HepG2 (cell line): Measurements from ENCODE around the gene SCUBE1. TPM values are rescaled to one million over a fixed set of nuclear protein-coding genes. Genes with fewer than 3 reads are reported as not detected.

Experiments
- ELK4 ChIP-seq: sonication (generic); formaldehyde crosslinking; IDR thresholded peaks from 2 replicates; pipeline ENCODE4 v1.9.0; 2021; ENCODE audit warnings: missing genetic modification reagents, borderline replicate concordance
- HNRNPK ChIP-seq: fragments of 200-400 bp; formaldehyde crosslinking; IDR thresholded peaks from 2 replicates; pipeline ENCODE4 v1.6.1; 2018; ENCODE audit warnings: low read length, low read depth, moderate library complexity, mild to moderate bottlenecking; ENCODE audit not compliant: poor library complexity, severe bottlenecking
- MLXIP ChIP-seq: sonication (generic); formaldehyde crosslinking; IDR thresholded peaks from 2 replicates; pipeline ENCODE4 v1.9.0; 2021; ENCODE audit warnings: missing genetic modification reagents, borderline replicate concordance
- MXD4 ChIP-seq: IDR thresholded peaks from 2 replicates; pipeline ENCODE4 v1.6.1; 2016; ENCODE audit warnings: mild to moderate bottlenecking, missing biosample characterization, missing genetic modification reagents
- NFIB ChIP-seq: sonication (generic); formaldehyde crosslinking; IDR thresholded peaks from 2 replicates; pipeline ENCODE4 v1.9.0; 2021; ENCODE audit warnings: missing genetic modification reagents, mild to moderate bottlenecking, borderline replicate concordance
- SNAI1 ChIP-seq: sonication (generic); formaldehyde crosslinking; IDR thresholded peaks from 2 replicates; pipeline ENCODE4 v1.5.0; 2020; ENCODE audit warnings: mild to moderate bottlenecking, missing genetic modification reagents, borderline replicate concordance
- TCF12 ChIP-seq, 2 experiments: fragments of 450-650 bp in 1 of 2; sonication (generic) in 1 of 2; formaldehyde crosslinking in 1 of 2; IDR thresholded peaks; 2 replicates each; pipeline versions ENCODE4 v1.6.1 to v1.8.0; 2017 to 2022; ENCODE audit warnings: antibody characterized with exemption in 1 of 2, mild to moderate bottlenecking in 1 of 2, missing genetic modification reagents in 1 of 2, moderate library complexity in 1 of 2
- THAP8 ChIP-seq: sonication (generic); formaldehyde crosslinking; IDR thresholded peaks from 2 replicates; pipeline ENCODE4 v1.5.1; 2020; ENCODE audit warnings: missing genetic modification reagents, mild to moderate bottlenecking, borderline replicate concordance
- TIGD3 ChIP-seq: sonication (generic); formaldehyde crosslinking; IDR thresholded peaks from 2 replicates; pipeline ENCODE4 v1.5.1; 2020; ENCODE audit warnings: mild to moderate bottlenecking, missing genetic modification reagents, borderline replicate concordance
- ZBTB10 ChIP-seq: sonication (generic); formaldehyde crosslinking; IDR thresholded peaks from 2 replicates; pipeline ENCODE4 v1.4.0; 2020; ENCODE audit warnings: missing genetic modification reagents, borderline replicate concordance
- ZFP62 ChIP-seq: sonication (generic); formaldehyde crosslinking; IDR thresholded peaks from 2 replicates; pipeline ENCODE4 v1.4.0; 2020; ENCODE audit warnings: missing genetic modification reagents
- ZNF17 ChIP-seq: sonication (generic); formaldehyde crosslinking; IDR thresholded peaks from 2 replicates; pipeline ENCODE4 v1.5.0; 2020; ENCODE audit warnings: mild to moderate bottlenecking, missing genetic modification reagents
- ZNF660 ChIP-seq: sonication (generic); formaldehyde crosslinking; IDR thresholded peaks from 2 replicates; pipeline ENCODE4 v1.5.1; 2020; ENCODE audit warnings: mild to moderate bottlenecking, low read depth, missing genetic modification reagents, borderline replicate concordance
- ZNF784 ChIP-seq: sonication (generic); formaldehyde crosslinking; IDR thresholded peaks from 2 replicates; pipeline ENCODE4 v1.5.1; 2020; ENCODE audit warnings: missing genetic modification reagents, mild to moderate bottlenecking, borderline replicate concordance
- ZSCAN12 ChIP-seq: sonication (generic); formaldehyde crosslinking; IDR thresholded peaks from 2 replicates; pipeline ENCODE4 v1.9.0; 2021; ENCODE audit warnings: mild to moderate bottlenecking, missing genetic modification reagents
- polyA plus RNA-seq, 8 experiments: library from polyadenylated mRNA; depleted of rRNA in 3 of 8; stranded (reverse) in 7 of 8; unstranded in 1 of 8; fragments of >200 nt; fragmentation: Illumina TruSeq in 4 of 8; extraction: Trizol in 4 of 8; gene quantifications; 2 replicates each; pipeline versions ENCODE4 v1.2.1 to v1.2.3, GENCODE V29; 2011 to 2016; ENCODE audit warnings: low read depth in 4 of 8, missing spikeins in 1 of 8, mixed read lengths in 1 of 8; ENCODE audit not compliant: insufficient read depth in 1 of 8
- total RNA-seq, 5 experiments: library from RNA; depleted of rRNA; stranded (reverse); fragments of >200 nt; fragmentation: Illumina TruSeq; extraction: Trizol; gene quantifications; 2 replicates each; pipeline ENCODE4 v1.2.3, GENCODE V29; 2016; ENCODE audit warnings: low read depth in 1 of 5

The SCUBE1 gene
- total and polyA plus RNA-seq, 2 of the 13 experiments (the other 11 are each of a cell fraction or from before 2014, with no cell fraction given), result under 0.01 to 0.05 TPM

GRCh38 chr22:43187171-43188099 lies 155.7 kb downstream of the SCUBE1 start (continued):
- TF ChIP-seq ZBTB10 (CRISPR knock-in tag) (peak; percentile 44; the same call in 1 of the 2 replicates), ZSCAN12 (CRISPR knock-in tag) (0 out of 2 replicates have a peak, but pooled peaks have one; percentile 64), ELK4 (CRISPR knock-in tag) (peak; percentile 66; the same call in 1 of the 2 replicates), ZNF660 (no peak), ZFP62 (CRISPR knock-in tag) (no peak), SNAI1 (CRISPR knock-in tag) (peak; percentile 63; the same call in 1 of the 2 replicates), THAP8 (CRISPR knock-in tag) (no peak), TCF12 (IDR thresholded peaks at IDR 0.05) (no peak), TCF12 (CRISPR knock-in tag; IDR thresholded peaks at IDR 0.05) (no peak), ZNF784 (CRISPR knock-in tag) (no peak), NFIB (CRISPR knock-in tag) (no peak), ZNF17 (CRISPR knock-in tag) (no peak), TIGD3 (CRISPR knock-in tag) (no peak), MXD4 (CRISPR knock-in tag) (peak; percentile 39; the same call in 1 of the 2 replicates), MLXIP (CRISPR knock-in tag) (no peak), HNRNPK (no peak)
